ENCODE measurements around the gene ZSCAN23.
A peak's percentile ranks its signal among the peaks of the same experiment; 100 is the strongest.
"Not testable (repeated sequence)": the region's sequence is repeated elsewhere in the genome, so short reads cannot be mapped to it uniquely, and the experiment has no call there.

The ZSCAN23 gene

DNA sequence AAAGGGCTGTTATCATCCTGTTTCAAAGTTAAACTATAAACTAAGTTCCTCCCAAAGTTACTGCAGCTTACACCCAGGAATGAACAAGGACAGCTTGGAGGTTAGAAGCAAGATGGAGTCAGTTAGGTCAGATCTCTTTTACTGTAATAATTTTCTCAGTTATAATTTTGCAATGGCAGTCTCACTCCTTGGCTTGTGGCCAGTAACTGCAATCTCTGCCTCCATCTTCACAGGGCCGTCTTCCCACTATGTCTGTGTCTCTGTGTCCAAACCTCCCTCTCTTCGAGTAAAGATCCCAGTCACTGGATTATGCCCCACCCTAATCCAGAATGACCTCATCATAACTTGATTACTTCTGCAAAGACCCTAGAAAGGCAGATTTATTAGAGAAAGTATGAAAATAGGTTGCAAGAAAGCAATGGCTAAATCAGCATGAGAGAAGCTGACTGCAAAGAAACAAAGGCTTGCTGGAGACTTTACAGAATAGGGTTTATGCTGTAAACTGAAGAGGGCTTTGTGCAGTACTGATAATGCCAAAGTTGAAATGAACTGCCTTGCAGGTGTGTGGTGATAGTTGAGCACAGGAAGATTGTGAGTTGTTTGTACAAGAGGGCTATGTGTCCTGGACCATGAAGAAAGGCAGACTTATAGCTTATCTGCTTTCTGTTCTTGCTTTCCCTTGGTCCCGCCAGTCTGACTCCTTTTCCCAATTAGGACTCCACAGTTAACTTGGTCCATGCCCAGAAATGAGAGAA is 43.9 kb upstream of the ZSCAN23 start:
- ChIA-PET POLR2A (no interaction called here), CTCF (no interaction called here)
- DNase-seq (ENCODE audit: extremely low spot score): no peak
- TF ChIP-seq SUZ12 (IDR thresholded peaks at IDR 0.05) (no peak), LEF1 (IDR thresholded peaks at IDR 0.05; ENCODE audit: borderline replicate concordance) (no peak), ZNF384 (IDR thresholded peaks at IDR 0.05) (no peak), FOXM1 (IDR thresholded peaks at IDR 0.05; ENCODE audit: borderline replicate concordance) (no peak), BHLHE40 (IDR thresholded peaks at IDR 0.05; ENCODE audit: borderline replicate concordance) (no peak), NFRKB (IDR thresholded peaks at IDR 0.05) (no peak), TARDBP (IDR thresholded peaks at IDR 0.05) (no peak), SP1 (IDR thresholded peaks at IDR 0.05) (no peak), ARNT (IDR thresholded peaks at IDR 0.05) (no peak), HDGF (IDR thresholded peaks at IDR 0.05; ENCODE audit: borderline replicate concordance) (no peak), CTBP1 (IDR thresholded peaks at IDR 0.05; ENCODE audit: borderline replicate concordance) (no peak), L3MBTL2 (conservative IDR thresholded peaks at IDR 0.05) (no peak), FOXK2 (IDR thresholded peaks at IDR 0.05) (no peak), FOXA1 (IDR thresholded peaks at IDR 0.05) (no peak), ELF4 (IDR thresholded peaks at IDR 0.05) (no peak)
- TF ChIP-seq, protein P1, sequence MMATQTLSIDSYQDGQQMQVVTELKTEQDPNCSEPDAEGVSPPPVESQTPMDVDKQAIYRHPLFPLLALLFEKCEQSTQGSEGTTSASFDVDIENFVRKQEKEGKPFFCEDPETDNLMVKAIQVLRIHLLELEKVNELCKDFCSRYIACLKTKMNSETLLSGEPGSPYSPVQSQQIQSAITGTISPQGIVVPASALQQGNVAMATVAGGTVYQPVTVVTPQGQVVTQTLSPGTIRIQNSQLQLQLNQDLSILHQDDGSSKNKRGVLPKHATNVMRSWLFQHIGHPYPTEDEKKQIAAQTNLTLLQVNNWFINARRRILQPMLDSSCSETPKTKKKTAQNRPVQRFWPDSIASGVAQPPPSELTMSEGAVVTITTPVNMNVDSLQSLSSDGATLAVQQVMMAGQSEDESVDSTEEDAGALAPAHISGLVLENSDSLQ (IDR thresholded peaks at IDR 0.05): no peak

GRCh38 chr6:28486533-28486932 is 43.2 kb upstream of the ZSCAN23 start:
- ChIA-PET POLR2A (no interaction called here), CTCF (no interaction called here)
- TF ChIP-seq NFRKB (IDR thresholded peaks at IDR 0.05) (no peak), FOXM1 (IDR thresholded peaks at IDR 0.05; ENCODE audit: borderline replicate concordance) (no peak), FOXA1 (IDR thresholded peaks at IDR 0.05) (no peak), ZNF384 (IDR thresholded peaks at IDR 0.05) (no peak), CTBP1 (IDR thresholded peaks at IDR 0.05; ENCODE audit: borderline replicate concordance) (no peak), SP1 (IDR thresholded peaks at IDR 0.05) (no peak), LEF1 (IDR thresholded peaks at IDR 0.05; ENCODE audit: borderline replicate concordance) (no peak)
- DNase-seq (ENCODE audit: extremely low spot score): no peak

DNA sequence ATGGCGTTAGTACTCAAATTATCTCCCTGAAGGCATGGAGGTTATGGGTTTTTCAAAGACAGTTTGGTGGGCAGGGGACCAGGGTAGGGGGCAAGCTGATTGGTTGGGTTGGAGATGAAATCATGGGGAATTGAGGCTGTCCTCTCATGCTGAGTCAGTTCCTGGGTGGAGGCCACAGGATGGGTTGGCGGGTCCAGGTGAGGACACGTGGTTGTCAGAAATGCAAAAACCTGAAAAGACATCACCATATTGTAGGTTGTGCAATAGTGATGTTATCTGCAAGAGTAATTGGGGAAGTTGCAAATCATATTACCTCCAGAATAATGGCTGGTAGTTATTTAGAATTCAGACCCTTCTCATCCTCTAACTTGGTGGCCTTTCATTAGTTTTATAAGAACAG is 42.2 kb upstream of the ZSCAN23 start:
- POLR2A ChIA-PET: no interaction called here
- TF ChIP-seq ELF4 (IDR thresholded peaks at IDR 0.05) (no peak), TARDBP (IDR thresholded peaks at IDR 0.05) (no peak), BHLHE40 (IDR thresholded peaks at IDR 0.05; ENCODE audit: borderline replicate concordance) (no peak), SUZ12 (IDR thresholded peaks at IDR 0.05) (no peak)
- CTCF ChIA-PET: no interaction called here
- no peak for DNase-seq (ENCODE audit: extremely low spot score)

GRCh38 chr6:28480253-28480932 is 37.1 kb upstream of the ZSCAN23 start:
- TF ChIP-seq NFRKB (IDR thresholded peaks at IDR 0.05): no peak
- TF ChIP-seq SP1 (IDR thresholded peaks at IDR 0.05): no peak
- TF ChIP-seq FOXM1 (IDR thresholded peaks at IDR 0.05; ENCODE audit: borderline replicate concordance): no peak
- no peak for TF ChIP-seq L3MBTL2 (conservative IDR thresholded peaks at IDR 0.05)
- no peak for TF ChIP-seq ARNT (IDR thresholded peaks at IDR 0.05)
- TF ChIP-seq ELF4 (IDR thresholded peaks at IDR 0.05): no peak
- TF ChIP-seq ZNF384 (IDR thresholded peaks at IDR 0.05): no peak
- TF ChIP-seq, protein P1 (IDR thresholded peaks at IDR 0.05): no peak
- TF ChIP-seq HDGF (IDR thresholded peaks at IDR 0.05; ENCODE audit: borderline replicate concordance): no peak
- ChIA-PET CTCF (no interaction called here), POLR2A (interaction anchor here (1.7 kb wide), 1 partner anchor 9 kb away, joined by 15 read pairs; no protein-coding TSS in a partner anchor)

DNA sequence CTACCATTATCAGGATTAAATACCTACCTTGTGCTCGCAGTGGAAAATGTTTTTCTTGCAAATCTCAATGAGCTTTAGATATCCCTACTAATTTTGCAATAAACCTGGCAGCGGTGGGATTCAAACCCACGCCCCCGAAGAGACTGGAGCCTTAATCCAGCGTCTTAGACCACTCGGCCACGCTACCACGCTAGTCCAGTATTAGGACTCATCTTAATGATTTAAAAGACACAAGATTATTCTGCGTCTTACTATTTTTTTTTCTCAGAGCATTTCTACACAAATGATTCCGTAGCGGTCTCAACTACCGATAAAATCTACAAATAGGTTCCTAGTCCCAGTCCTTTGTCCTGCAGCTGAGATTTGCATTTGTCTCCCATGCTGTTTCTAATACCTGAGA is 35.2 kb upstream of the ZSCAN23 start:
- DNase-seq (ENCODE audit: extremely low spot score): no peak
- POLR2A ChIA-PET: interaction anchor here (1.1 kb wide), 1 partner anchor 10 kb away, joined by 4 read pairs; no protein-coding TSS in a partner anchor

More at GRCh38 chr6:28480253-28480932, 37.1 kb upstream of the ZSCAN23 start:
- no peak for DNase-seq (ENCODE audit: extremely low spot score)

GRCh38 chr6:28474441-28475219 is 31.3 kb upstream of the ZSCAN23 start:
- no peak for TF ChIP-seq SUZ12 (IDR thresholded peaks at IDR 0.05)
- TF ChIP-seq, protein P1 (IDR thresholded peaks at IDR 0.05): 0 out of 2 replicates have a peak, but pooled peaks have one; percentile 39
- POLR2A ChIA-PET: interaction anchor here (0.6 to 4.2 kb wide), 7 partner anchors 14 to 1937 kb away, joined by 3 to 29 read pairs (median 3); no protein-coding TSS in a partner anchor
- peak; percentile 56 for DNase-seq (ENCODE audit: extremely low spot score)
- CTCF ChIA-PET: interaction anchor here (0.6 kb wide), 2 partner anchors 153 to 210 kb away, joined by 3 read pairs; no protein-coding TSS in a partner anchor

More for the DNA sequence above, 35.2 kb upstream of the ZSCAN23 start:
- CTCF ChIA-PET: no interaction called here
- TF ChIP-seq FOXK2 (IDR thresholded peaks at IDR 0.05): no peak
- TF ChIP-seq ARNT (IDR thresholded peaks at IDR 0.05): no peak
- no peak for TF ChIP-seq ELF4 (IDR thresholded peaks at IDR 0.05)
- TF ChIP-seq NFRKB (IDR thresholded peaks at IDR 0.05): no peak
- no peak for TF ChIP-seq BHLHE40 (IDR thresholded peaks at IDR 0.05; ENCODE audit: borderline replicate concordance)
- TF ChIP-seq HDGF (IDR thresholded peaks at IDR 0.05; ENCODE audit: borderline replicate concordance): no peak
- no peak for TF ChIP-seq CTBP1 (IDR thresholded peaks at IDR 0.05; ENCODE audit: borderline replicate concordance)
- no peak for TF ChIP-seq SUZ12 (IDR thresholded peaks at IDR 0.05)
- no peak for TF ChIP-seq FOXA1 (IDR thresholded peaks at IDR 0.05)
- no peak for TF ChIP-seq FOXM1 (IDR thresholded peaks at IDR 0.05; ENCODE audit: borderline replicate concordance)
- no peak for TF ChIP-seq TARDBP (IDR thresholded peaks at IDR 0.05)
- TF ChIP-seq SP1 (IDR thresholded peaks at IDR 0.05): no peak
- no peak for TF ChIP-seq LEF1 (IDR thresholded peaks at IDR 0.05; ENCODE audit: borderline replicate concordance)

DNA sequence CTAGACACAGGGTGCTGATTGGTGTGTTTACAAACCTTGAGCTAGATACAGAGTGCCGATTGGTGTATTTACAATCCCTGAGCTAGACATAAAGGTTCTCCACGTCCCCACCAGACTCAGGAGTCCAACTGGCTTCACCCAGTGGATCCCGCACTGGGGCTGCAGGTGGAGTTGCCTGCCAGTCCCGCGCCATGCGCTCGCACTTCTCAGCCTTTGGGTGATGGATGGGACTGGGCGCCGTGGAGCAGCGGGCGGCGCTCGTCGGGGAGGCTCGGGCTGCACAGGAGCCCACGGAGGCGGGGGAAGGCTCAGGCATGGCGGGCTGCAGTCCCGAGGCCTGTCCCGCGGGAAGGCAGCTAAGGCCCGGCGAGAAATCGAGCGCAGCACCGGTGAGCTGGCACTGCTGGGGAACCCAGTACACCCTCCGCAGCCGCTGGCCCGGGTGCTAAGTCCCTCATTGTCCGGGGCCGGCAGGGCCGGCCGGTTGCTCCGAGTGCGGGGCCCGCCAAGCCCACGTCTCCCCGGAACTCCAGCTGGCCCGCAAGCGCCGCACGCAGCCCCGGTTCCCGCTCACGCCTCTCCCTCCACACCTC is 26.0 kb upstream of the ZSCAN23 start:
- POLR2A ChIA-PET; DNase-seq (ENCODE audit: extremely low spot score); CTCF ChIA-PET: not testable (repeated sequence)
